ENCODE results near the gene CLNK.

The CLNK gene

DNA sequence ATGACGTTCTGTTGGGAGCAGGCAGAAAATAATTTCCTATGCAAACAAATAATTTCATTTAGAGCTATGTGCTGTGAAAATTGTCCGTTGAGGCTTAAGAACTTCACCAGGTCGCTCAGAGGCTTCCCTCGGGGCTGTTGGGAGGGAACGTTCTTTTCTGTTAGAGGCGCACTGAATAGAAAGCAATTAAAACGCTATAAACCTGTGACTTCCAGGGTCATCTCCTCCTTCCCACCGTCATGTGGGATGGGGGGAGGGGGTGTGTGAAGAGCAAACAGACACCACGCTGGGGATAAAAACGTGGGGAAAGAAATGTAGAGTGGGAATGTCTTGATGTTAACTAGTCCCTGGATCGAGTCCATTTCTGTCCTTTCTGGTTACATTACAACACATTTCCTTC lies 192.1 kb downstream of the CLNK start:
- DNase-seq = no peak

DNA sequence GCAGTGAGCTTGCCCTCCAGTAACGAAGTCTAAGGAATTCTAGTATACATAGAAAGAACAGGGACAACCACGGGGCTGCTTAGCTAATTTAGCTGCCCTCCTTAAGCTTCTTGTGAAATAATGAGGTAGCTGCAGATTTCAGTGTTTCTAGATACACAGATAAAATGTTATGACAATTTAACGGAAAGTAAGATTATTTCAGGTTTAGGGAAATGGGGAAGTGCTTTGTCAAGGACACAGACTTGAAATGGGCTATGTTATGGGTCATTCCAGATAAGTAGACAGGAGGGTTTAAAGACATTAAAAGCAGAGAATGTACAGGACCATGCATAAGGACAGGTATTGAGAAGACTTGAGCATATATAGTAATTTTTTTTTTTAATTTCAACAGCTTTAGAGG lies 193.2 kb downstream of the CLNK start:
- no peak for DNase-seq

DNA sequence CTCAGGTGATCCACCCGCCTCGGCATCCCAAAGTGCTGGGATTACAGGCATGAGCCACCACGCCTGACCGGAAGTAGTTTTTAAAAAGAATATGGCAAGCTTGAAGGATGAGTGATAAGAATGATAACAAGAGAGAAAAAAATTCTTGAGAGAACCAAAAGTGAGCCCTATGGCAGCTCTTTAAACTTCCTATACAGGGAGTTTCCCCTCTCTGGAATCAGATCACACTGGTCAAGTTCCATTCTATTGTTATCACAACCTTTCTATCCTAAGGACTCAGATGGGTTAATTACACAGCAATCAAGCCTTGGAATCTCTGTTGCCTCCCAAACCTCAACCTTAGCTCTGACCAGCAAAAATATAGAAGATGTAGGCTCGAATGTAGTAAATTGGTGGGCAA lies 193.6 kb downstream of the CLNK start:
- no peak for DNase-seq

DNA sequence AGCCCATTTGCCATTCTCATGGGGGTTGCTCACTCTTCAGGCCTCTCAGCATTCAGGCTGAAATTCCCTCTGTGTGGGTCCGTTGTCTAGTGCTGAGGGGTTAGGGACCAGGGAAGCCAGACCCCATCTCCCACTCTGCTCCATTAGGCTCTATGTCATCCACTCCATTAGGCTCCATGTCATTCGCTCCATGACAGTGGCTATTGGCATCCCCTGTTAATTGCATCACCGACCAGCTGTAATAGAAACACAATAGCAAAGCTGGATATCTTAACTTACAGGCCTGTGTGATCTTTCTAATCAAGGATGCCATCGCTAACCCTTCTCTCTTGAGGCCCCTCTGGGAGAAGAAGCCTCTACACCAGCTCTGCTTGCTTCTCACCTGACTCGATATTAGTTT lies 201.7 kb downstream of the CLNK start:
- no peak for DNase-seq

DNA sequence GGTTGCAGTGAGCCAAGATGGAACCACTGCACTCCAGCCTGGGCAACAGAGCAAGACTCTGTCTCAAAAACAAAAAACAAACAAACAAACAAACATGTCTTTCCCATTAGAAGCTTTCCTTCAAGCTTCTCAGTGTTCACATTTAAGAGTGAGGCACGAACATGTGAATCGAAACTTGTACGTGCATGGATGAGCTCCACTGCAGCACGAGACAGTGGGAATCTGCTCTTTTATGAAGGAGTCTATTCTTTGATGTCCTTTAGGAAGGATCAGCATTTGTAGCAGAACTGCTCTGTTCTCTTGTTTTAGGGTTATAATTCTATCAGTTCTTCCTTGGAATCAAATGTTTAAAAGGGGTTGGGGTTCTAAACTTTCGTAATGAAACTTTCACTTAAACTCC lies 204.0 kb downstream of the CLNK start:
- DNase-seq = no peak

DNA sequence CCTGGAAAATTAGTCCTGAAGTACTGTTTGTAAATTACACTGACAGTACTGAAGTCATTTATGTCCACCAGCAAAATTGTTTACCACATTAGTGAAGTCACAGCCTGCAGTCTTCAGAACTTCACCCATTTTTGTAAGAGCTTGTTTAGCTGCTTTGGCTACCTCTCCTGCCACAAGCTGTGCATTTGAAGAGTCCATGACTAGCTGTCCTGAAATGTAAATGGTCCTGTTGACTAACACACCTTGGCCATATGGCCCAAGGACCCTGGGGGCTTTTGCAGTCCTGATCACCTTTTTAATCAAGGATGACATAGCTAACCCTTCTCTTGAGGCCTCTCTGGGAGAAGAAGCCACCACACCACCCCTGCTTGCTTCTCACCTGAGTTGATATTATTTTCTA lies 205.9 kb downstream of the CLNK start:
- no peak for DNase-seq

DNA sequence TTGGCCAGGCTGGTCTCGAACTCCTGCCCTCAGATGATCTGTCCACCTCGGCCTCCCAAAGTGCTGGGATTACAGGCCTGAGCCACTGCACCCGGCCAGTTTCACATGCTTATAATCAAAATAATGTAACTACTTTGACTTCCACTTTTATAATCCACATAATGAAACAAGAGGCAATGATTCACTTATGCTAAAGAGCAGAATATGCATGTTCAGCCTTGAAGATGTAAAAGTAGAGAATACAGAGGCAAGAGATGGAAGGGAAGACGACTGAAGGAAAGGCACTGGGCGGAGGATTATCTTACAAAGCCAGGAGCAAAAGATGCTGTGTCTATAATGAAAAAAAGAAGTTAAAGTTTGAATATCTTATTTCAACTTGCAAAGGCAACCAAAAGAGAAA lies 214.1 kb downstream of the CLNK start:
- DNase-seq = no peak

DNA sequence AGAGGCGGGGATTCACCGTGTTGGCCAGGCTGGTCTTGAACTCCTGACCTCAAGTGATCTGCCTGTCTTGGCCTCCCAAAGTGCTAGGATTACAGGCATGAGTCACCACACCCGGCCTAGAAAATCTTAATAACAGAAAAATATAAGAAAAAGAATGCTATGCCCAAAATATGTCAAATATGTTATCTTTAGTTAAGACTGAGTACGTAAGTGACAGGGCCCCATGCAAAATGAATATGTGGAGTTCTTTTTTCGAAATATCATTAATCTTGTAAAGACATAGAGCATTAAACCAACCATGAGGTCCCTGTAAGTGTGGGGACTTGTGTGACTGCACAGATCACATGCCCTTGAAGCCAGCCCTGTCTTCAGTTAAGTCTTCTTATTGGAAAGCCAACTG lies 218.4 kb downstream of the CLNK start:
- no peak for DNase-seq

DNA sequence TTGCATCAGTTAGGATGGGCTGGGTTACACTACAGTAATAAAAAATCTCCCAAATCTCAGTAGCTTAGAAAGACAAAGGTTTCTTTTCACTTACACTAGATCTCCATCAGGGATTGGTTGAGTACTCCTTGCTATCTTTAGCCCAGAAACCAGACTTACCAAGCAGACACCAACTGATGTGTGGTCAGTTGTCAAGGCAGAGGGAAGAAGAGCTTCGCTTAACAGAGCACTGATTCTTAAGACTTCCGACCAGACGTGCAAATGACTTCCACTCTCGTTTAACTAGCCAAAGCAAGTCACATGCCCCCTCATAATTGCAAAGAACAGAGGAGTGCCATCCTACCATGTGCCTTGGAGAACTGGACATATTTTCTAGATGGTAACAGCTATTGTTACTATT lies 221.7 kb downstream of the CLNK start:
- DNase-seq = no peak

DNA sequence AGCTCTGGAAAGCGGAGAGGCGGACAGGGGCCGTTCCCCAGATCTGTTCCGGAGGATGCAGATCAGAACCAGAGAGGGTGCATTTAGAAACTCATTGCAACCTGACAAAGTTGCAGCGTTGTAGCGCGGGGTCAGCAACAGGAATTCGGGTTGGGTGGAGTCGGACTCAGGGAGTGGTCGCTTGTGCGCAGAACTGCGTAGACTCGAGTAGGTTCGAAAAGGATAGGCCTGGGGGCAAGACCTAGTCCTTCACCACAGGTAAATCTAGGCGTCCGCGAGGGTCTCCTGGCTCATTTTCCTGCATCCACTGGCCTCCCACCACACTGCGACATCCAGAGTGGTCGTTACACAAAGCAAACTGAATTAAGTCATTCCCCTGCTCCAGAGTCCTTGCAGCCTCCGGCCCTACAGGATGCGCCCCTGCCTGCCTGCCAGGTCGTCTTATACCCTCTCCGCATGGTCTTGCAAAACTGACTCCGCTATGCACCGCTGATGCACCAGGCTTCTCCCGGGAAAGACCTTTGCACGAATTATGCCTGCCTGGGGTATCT lies 222.6 kb downstream of the CLNK start:
- no peak for DNase-seq

DNA sequence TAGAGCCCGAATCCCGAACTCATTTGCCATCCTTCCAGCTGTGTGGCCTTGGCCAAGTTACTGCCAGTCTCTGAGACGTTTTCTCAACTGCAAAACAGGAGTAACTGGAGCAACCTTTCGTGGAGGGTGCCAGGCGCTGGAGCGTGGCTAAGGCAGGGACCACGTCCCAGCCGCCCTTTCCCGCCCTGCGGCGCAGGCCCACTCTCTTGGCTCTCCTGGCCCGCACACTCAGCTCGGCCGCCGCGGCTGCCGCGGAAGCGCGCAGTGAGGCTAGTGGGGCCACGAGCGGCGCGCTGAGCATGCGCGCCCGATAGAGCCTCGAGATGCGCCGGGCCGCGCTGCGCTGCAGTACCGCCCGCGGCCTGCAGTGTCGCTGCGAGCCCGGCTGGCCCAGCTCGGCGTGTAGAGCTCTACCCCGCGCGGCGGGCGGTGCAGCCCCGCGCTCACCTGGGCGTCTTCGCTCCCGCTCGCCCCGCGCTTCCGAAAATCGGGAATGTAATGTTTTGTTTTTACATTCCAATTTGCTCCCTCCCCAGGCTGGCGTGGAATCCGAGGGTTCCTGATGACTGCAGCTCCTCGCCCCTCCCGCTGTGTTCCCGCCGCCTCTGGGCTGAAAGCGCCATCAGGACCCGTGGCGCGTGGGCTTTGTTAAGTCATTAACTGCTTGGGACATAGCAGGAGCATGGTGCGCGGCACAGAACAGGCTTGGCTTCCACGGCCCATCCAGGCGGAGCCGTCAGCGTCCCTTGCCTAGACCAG lies 223.3 kb downstream of the CLNK start:
- DNase-seq = no peak

DNA sequence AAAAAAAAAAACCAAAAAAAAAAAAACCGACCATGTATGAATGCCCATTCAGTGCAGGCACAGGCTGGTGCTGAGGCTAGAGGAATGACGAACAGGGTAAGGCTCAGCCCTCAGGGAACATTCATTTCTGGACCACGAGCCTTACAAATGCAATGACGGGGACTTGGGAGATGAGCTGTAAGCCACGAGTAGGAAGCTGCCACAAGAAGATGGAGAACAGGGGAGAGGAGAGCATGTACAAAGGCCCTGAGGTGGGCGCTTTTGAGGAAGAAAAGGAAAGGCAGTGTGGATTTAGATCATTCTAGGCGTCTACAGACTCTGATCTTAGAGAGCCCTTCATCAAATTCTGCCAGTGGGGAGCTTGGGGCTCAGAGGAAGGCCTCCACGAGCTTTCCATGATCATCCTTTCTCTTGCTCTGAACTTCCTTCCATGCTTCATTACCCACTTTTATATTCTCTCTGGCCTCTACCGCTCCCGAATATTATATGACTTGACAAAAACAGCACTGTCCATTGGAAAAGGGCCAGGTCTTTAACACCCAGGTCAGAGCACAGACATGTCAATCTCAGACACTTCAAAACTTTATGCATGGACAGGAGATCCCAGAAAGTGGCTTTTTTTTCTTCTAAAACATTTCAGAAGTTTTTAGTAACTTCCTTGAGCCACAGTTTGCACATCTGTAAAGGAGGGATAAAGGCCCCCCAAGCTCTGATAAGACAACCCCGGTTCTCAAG lies 224.1 kb downstream of the CLNK start:
- DNase-seq = no peak

DNA sequence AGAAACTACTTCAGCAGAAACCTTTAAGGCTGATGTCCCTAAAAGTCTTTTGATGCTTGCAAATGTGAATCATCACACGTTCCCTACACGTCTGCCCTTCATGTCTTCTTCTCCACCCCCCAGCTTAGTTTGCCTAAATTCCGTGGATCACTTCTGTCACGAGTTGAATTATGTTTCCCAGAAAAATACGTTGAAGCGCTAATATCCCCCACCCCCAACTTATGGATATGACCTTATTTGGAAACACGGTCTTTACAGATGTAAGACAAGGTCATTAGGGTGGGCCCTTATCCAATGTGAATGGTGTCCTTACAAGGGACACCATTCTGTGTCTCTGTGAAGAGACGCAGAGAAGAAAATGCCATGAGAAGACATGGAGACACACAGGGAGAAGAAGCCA lies 225.3 kb downstream of the CLNK start:
- DNase-seq = no peak

DNA sequence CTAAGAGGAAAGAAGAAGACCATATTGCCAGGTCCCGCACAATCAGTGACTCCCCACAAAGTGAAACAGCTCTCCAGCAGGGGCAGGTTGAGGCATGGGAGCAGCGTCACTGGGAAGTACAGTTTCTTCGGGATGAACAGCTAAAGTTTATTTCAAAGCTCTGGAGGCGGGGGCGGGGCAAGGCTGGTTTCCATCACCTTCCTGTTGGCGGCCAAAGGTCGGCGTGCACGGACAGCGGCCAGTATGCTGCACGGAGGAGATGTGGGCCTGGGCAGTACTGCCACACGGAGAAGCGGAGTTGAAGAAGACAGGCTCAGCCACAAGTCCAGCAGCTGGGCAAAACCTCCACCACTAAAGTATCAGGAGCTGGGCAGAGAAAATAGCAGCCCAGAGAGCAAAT lies 226.4 kb downstream of the CLNK start:
- DNase-seq = no peak

DNA sequence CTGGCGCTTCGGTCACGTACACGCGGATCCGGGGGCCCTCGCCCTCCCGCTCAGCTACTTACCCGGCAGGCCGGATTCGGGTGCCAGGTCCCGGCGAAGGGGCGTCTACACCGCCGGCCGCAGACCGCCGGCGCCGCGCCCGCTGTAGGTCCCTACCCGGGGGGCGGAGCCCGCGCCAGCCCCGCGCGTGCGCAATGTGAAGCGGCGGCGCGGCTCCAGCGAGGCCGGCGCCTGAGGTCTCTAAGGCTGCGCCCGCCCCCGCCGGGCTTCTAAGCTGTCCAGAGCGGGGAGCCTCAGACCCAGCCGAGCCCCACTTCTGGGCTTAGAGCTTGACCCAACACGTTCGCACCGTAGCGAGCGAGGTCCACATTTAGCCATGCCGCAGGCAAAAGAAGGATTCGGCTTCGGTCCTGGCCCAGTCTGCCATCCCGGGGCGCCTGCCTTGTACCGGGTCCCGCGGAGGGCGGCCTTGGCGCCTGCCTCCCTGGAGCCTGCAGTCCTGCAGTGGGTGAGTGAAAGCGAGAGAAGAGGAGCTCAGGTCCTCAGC lies 227.2 kb downstream of the CLNK start, which contains the start of gene ZNF518B:
TSS of gene ZNF518B (minus strand) at position 172 of the 547 bp plus-strand sequence. CDS start 11,098 bp downstream, outside the sequence.
- DNase-seq = no peak

DNA sequence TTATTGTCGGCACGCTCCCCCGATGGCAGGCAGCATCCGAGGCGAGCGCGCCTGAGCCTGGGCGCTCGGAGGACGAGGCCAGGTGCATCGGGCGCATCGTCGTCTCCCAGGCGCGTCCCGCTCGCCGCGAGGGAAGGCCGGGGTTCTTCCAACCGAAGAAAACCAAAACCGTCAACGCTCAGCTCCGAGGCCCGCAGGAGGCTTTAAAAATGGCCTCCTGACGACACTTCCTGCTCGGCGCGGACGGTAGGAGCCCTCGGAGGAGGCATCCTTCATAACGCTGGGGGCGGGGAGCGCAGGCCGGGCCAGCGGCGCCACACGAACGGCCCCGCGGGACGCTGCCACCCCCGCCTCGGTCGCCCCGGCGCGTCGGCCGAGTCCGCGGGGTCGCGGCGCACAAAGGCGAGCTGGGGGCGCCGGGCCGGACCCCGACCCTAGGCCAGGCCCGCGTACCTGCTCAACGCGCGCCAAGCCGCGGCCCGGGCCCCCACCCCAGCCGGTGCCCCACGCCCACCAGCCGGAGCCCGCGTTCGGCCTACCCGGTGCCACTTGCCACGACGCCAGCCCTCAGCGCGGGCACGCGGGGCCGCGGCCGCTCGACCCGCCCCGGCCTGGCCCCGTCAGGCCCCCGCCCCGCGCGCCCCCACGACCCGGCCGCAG lies 227.8 kb downstream of the CLNK start:
- DNase-seq = peak; percentile 21

DNA sequence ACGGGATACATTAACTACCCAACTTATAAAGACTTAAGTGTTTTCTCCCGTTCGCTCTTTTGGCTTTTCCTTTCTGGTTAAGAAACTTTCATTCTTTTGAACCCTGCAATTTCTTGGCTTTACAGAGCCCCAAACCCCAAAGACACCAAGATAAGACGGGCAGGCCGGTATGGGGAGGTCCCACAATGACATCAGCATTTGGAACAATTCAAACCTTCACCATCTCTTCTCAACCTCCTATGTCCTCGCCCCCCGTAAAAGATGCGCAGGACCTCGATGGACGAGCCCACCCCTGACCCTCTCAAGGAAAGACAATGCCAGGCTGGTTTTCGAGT lies 228.3 kb downstream of the CLNK start:
- DNase-seq = no peak

DNA sequence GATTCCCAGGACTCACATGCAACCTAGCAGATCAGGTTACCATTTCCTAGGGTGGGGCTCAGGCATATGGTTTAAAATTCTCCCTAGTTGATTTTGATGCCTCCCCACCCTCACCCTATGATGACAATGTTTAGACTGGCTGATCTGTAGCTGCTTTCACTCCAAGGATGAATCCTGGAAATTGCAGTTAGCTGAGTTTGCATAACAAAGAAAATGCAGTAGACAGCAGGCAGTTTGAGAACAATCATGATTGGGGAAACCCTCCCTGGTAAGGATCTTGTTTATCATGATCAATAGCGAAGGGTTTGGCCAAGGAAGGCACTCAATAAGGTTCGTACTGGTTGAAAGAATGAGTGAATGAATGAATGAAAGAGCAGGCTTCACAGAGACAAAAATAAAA lies 229.4 kb downstream of the CLNK start:
- DNase-seq = no peak

DNA sequence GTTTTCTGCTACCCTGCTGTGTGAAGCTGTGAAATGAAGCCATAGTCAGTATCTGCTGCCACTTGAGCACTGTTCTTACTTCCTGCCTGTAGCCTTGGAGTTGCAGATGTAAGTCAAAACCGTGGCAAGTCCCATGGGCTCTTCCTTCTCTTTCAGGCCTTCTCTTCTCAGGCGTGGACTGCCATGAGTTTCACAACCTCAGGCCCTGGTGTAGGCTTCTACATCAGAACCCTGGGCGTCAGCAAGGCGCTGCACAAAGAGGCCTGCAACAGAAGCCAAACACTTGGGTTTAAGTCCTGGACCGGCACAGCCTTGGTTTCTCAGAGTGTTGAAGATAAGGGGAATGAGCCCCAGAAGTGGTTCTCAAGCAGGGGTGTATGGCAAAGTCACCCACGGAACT lies 229.8 kb downstream of the CLNK start:
- DNase-seq = no peak

DNA sequence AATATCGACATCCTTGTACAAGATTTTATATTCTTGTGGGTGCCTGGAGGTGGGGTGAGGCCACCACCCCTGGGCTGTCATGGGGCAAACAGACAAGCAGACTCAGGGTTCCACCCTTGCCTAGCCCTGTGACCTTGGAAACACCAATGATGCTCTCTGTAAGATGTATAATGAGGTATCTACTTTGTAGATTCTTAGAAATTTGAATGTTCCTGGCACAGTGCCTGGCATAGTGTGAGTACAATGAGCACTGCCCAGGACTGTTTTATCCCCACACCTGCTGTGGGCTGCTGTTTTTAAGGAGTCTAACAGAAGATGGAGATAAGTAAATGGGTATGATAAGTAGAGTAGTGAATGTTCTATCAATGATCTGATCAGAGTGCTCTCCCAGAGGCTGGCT lies 230.4 kb downstream of the CLNK start:
- no peak for DNase-seq

DNA sequence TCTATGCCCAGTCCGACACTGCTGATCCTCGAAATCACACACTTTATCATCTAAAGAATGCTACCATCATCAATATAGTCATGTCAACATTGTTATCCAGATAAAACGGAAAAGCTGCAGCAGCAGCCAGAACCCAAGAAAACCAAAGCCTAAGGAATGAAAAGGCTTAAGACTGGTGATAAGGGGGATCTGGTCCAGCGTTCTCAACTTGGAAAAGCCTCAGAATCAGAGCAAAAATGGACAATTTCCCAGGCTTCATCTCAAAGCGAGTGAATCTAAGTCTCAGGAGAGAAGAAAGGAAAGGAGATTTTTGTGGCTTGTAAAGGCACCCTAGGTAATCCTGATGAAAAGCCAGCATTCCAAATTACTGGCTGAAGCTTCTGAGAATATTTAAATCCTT lies 235.6 kb downstream of the CLNK start:
- no peak for DNase-seq

DNA sequence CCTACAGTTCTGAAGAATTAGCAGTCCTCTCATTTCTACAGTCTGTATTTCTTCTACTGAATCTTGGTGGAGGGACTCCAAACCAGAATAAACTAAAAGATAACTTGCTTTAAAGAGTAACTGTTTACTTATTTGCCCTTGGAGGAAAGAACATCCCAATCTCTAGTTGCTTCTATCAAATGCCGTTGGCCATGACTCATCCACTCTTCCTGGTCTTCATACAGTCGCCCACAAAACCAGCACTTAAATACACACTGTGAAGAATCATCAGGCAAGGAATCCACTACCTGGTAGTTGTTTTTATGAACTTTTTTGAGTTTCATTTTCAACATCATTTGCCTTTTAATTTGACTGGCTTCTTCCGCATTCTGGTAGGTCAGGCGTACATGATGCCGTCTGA lies 241.6 kb downstream of the CLNK start:
- DNase-seq = no peak

DNA sequence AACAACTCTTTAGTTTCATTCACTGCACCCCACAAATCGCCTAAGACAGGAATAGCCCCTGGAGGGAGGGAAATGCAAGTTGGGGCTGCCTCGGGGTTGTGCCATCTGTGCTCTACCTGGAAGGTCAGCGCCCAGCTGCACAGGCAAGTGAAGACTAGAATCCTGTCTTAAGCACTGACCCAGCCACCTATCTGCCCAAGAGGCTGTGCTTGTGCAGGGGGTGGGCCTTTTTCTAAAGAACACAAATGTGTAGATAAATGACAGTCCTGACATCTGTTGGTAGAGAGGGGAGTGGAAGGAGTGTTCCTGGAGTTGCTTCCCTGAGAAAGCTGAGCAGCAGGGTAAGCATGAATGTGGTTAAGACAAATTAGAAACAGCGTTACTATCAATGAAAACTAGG lies 243.1 kb downstream of the CLNK start:
- no peak for DNase-seq

DNA sequence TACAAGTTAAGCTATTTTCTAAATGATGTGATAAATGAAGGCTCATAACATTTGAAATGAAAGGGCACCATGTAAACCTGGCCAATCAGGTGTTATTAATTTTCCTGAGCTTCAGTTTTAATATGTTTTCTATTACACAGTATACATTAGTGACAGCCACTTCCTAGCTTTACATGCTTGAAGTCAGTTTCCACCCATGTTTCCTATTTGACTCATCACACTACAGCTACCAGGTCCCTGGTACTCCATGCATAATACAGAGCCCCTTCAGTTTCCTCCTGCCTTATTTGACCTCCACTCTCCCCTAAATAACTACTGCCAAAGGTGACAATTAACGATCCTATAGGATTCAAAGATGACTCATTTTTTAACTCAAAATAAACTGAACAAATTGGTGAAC lies 245.6 kb downstream of the CLNK start:
- no peak for DNase-seq

All from NCI-H1105 treated with DMSO at 0.1 percent for 48 hours (cell line).